Stomach (tissue), 4 donors: Measurements from ENCODE around the gene SLC7A6OS.

Experiments used
- CTCF ChIP-seq, 7 experiments: fragments of 450-650 bp in 4 of 7; fragments of 200-600 bp in 3 of 7; sonication (generic) in 3 of 7; IDR thresholded peaks; one replicate each; pipeline ENCODE4 v1.5.1; 2016 to 2019; ENCODE audit warnings: antibody characterized with exemption in 7 of 7, control low read depth in 2 of 7, mild to moderate bottlenecking in 1 of 7
- EP300 ChIP-seq: sonication (generic); formaldehyde crosslinking; IDR thresholded peaks from one replicate; pipeline ENCODE4 v1.6.1; 2017; ENCODE audit warnings: antibody characterized with exemption
- POLR2A ChIP-seq, 4 donors: fragments of 450-650 bp; IDR thresholded peaks; one replicate each; pipeline ENCODE4 v1.6.1; 2016; ENCODE audit warnings: antibody characterized with exemption in 4 of 4, control low read depth in 2 of 4, mild to moderate bottlenecking in 1 of 4, moderate library complexity in 1 of 4
- POLR2AphosphoS5 ChIP-seq, 3 donors: sonication (generic); formaldehyde crosslinking; IDR thresholded peaks; one replicate each; pipeline ENCODE4 v1.6.1; 2016; ENCODE audit warnings: antibody characterized with exemption in 3 of 3

GRCh38 chr16:68358951-68359350 is 48.2 kb upstream of the SLC7A6OS start:
- TF ChIP-seq CTCF (IDR thresholded peaks at IDR 0.05) = no peak
- TF ChIP-seq POLR2A (IDR thresholded peaks at IDR 0.05) = no peak
- no peak for TF ChIP-seq POLR2AphosphoS5 (IDR thresholded peaks at IDR 0.05)
- no peak for TF ChIP-seq EP300
